A673 (cell line): ENCODE results near the gene NR1H2.

Source experiments
- EZH2 ChIP-seq: fragments of 200-600 bp; sonication (generic); IDR thresholded peaks from 2 replicates; pipeline ENCODE4 v1.6.1; 2017; ENCODE audit warnings: borderline replicate concordance, low read depth, mild to moderate bottlenecking, mixed read lengths, antibody characterized with exemption, low read length; ENCODE audit not compliant: poor library complexity, severe bottlenecking
- TF ChIP-seq, protein P1 (sequence below): fragments of 300-800, 200-600 bp; sonication (generic); conservative IDR thresholded peaks from 2 replicates; pipeline ENCODE4 v1.5.1; 2017; ENCODE audit warnings: low read depth, mild to moderate bottlenecking, antibody characterized with exemption, low read length, moderate library complexity, mixed read lengths

GRCh38 chr19:50352242-50352641 lies 24.0 kb upstream of the NR1H2 start:
- TF ChIP-seq, protein P1, sequence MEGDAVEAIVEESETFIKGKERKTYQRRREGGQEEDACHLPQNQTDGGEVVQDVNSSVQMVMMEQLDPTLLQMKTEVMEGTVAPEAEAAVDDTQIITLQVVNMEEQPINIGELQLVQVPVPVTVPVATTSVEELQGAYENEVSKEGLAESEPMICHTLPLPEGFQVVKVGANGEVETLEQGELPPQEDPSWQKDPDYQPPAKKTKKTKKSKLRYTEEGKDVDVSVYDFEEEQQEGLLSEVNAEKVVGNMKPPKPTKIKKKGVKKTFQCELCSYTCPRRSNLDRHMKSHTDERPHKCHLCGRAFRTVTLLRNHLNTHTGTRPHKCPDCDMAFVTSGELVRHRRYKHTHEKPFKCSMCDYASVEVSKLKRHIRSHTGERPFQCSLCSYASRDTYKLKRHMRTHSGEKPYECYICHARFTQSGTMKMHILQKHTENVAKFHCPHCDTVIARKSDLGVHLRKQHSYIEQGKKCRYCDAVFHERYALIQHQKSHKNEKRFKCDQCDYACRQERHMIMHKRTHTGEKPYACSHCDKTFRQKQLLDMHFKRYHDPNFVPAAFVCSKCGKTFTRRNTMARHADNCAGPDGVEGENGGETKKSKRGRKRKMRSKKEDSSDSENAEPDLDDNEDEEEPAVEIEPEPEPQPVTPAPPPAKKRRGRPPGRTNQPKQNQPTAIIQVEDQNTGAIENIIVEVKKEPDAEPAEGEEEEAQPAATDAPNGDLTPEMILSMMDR, result no peak
- TF ChIP-seq EZH2, result no peak
